ENCODE results near the gene DMD. TPM values are rescaled to one million over a fixed set of nuclear protein-coding genes. Genes with fewer than 3 reads are reported as not detected.

The DMD gene
- total RNA-seq, 2 donors from 2014 or later, result 19.6 to 24.9 TPM

- Histone ChIP-seq H3K27me3 (ENCODE audit: control insufficient read depth, insufficient read depth, low read length, poor library complexity, severe bottlenecking) (no peaks in the 10 kb centered on the region), H3K9me3 (ENCODE audit: control insufficient read depth, low read length) (no peaks in the 10 kb centered on the region), H3K36me3 (ENCODE audit: control insufficient read depth, insufficient read depth, low read length) (no peaks in the 10 kb centered on the region), H3K4me3 (ENCODE audit: low read length) (no peak overlapping the region), H3K27ac (ENCODE audit: low read depth, low read length) (no peak overlapping the region), H3K9ac (ENCODE audit: extremely low read depth, low read length, poor library complexity, severe bottlenecking) (no peak overlapping the region), H3K4me1 (ENCODE audit: control insufficient read depth, insufficient read depth, low read length) (no peaks in the 10 kb centered on the region)
- no peak for TF ChIP-seq CTCF (conservative IDR thresholded peaks at IDR 0.05)
- Mint-ChIP-seq H3K36me3 (ENCODE audit: low read depth) (no peaks in the 10 kb centered on the region), H3K4me1 (peaks cover 16% of the 10 kb centered on the region), H3K4me3 (no peak overlapping the region), H3K27ac (no peak overlapping the region), H3K9me3 (peaks cover 35% of the 10 kb centered on the region), H3K27me3 (ENCODE audit: insufficient read depth) (no peaks in the 10 kb centered on the region)
- DNase-seq, result no peak
- 83 to 97% methylated on average over 2 to 7 of the region's 7 CpGs for WGBS, 2 experiments (ENCODE audit: insufficient coverage in 1 of 2, insufficient read length in 1 of 2)
Observed at GRCh38 chrX:31527455-31528126, 1683.8 kb downstream of the DMD start.

GRCh38 chrX:31523884-31524536 lies 1687.3 kb downstream of the DMD start:
- Histone ChIP-seq H3K9me3 (ENCODE audit: control insufficient read depth, low read length) (no peaks in the 10 kb centered on the region), H3K4me1 (ENCODE audit: control insufficient read depth, insufficient read depth, low read length) (no peaks in the 10 kb centered on the region), H3K36me3 (ENCODE audit: control insufficient read depth, insufficient read depth, low read length) (no peaks in the 10 kb centered on the region), H3K4me3 (ENCODE audit: low read length) (no peak overlapping the region), H3K9ac (ENCODE audit: extremely low read depth, low read length, poor library complexity, severe bottlenecking) (no peak overlapping the region), H3K27me3 (ENCODE audit: control insufficient read depth, insufficient read depth, low read length, poor library complexity, severe bottlenecking) (no peaks in the 10 kb centered on the region), H3K27ac (ENCODE audit: low read depth, low read length) (no peak overlapping the region)
- Mint-ChIP-seq H3K4me1 (peaks cover 18% of the 10 kb centered on the region), H3K4me3 (no peak overlapping the region), H3K9me3 (peaks cover 46% of the 10 kb centered on the region), H3K27ac (no peak overlapping the region), H3K27me3 (ENCODE audit: insufficient read depth) (no peaks in the 10 kb centered on the region), H3K36me3 (ENCODE audit: low read depth) (no peaks in the 10 kb centered on the region)
- whole genome bisulfite sequencing, 2 experiments (ENCODE audit: insufficient coverage in 1 of 2, insufficient read length in 1 of 2), result 55 to 88% methylated on average over 2 to 7 of the region's 7 CpGs
- no peak for TF ChIP-seq CTCF (conservative IDR thresholded peaks at IDR 0.05)
- no peak for DNase-seq

GRCh38 chrX:31522760-31523159 lies 1688.6 kb downstream of the DMD start:
- H3K9ac ChIP-seq (ENCODE audit: extremely low read depth, low read length, poor library complexity, severe bottlenecking), result no peak overlapping the region
- peak overlapping the region; percentile 75 for H3K27ac ChIP-seq (ENCODE audit: low read depth, low read length)
- Mint-ChIP-seq H3K9me3 (peaks cover 44% of the 10 kb centered on the region), H3K27ac (no peak overlapping the region), H3K36me3 (ENCODE audit: low read depth) (no peaks in the 10 kb centered on the region), H3K27me3 (ENCODE audit: insufficient read depth) (no peaks in the 10 kb centered on the region), H3K4me3 (no peak overlapping the region), H3K4me1 (peaks cover 18% of the 10 kb centered on the region)
- no peaks in the 10 kb centered on the region for H3K36me3 ChIP-seq (ENCODE audit: control insufficient read depth, insufficient read depth, low read length)
- no peak for TF ChIP-seq CTCF (conservative IDR thresholded peaks at IDR 0.05)
- 89% methylated on average over 6 of the region's 7 CpGs; no CpG with 5 or more reads in 1 of the 2 experiments for WGBS, 2 experiments (ENCODE audit: insufficient coverage in 1 of 2, insufficient read length in 1 of 2)
- H3K4me1 ChIP-seq (ENCODE audit: control insufficient read depth, insufficient read depth, low read length), result no peaks in the 10 kb centered on the region
- no peaks in the 10 kb centered on the region for H3K9me3 ChIP-seq (ENCODE audit: control insufficient read depth, low read length)
- DNase-seq, result no peak
- no peak overlapping the region for H3K4me3 ChIP-seq (ENCODE audit: low read length)
- H3K27me3 ChIP-seq (ENCODE audit: control insufficient read depth, insufficient read depth, low read length, poor library complexity, severe bottlenecking), result no peaks in the 10 kb centered on the region
